Spleen (tissue), 11 donors: Measurements from ENCODE around the gene TMEM45A. TPM values are rescaled to one million over a fixed set of nuclear protein-coding genes. Genes with fewer than 3 reads are reported as not detected.

Experiments
- DNase-seq: peaks from one replicate; pipeline ENCODE4 v3.0.0-alpha.2; 2020
- H3K27ac ChIP-seq, 8 donors: fragments of 200-600 bp; sonication (generic) in 7 of 8; 1 replicate in 4 of 8; 2 replicates in 4 of 8; pipeline versions ENCODE4 v1.5.0 to v1.8.0; 2016 to 2021; ENCODE audit warnings: inconsistent platforms in 4 of 8, mild to moderate bottlenecking in 4 of 8, moderate library complexity in 1 of 8
- H3K27me3 ChIP-seq, 7 donors: fragments of 200-600 bp; sonication (generic) in 6 of 7; replicated peaks in 1 of 7; 1 replicate in 4 of 7; 2 replicates in 3 of 7; pipeline versions ENCODE4 v1.5.0 to v1.8.0; 2016 to 2021; ENCODE audit warnings: inconsistent platforms in 3 of 7, mild to moderate bottlenecking in 1 of 7
- H3K36me3 ChIP-seq, 6 donors: fragments of 200-600 bp; sonication (generic) in 5 of 6; 1 replicate in 4 of 6; 2 replicates in 2 of 6; pipeline versions ENCODE4 v1.5.0 to v1.8.0; 2016 to 2021; ENCODE audit warnings: inconsistent platforms in 2 of 6
- H3K4me1 ChIP-seq, 6 donors: fragments of 200-600 bp; sonication (generic) in 5 of 6; 1 replicate in 3 of 6; 2 replicates in 3 of 6; pipeline versions ENCODE4 v1.5.0 to v1.8.0; 2016 to 2021; ENCODE audit warnings: inconsistent platforms in 3 of 6
- H3K4me3 ChIP-seq, 8 donors: fragments of 200-600 bp; sonication (generic) in 7 of 8; 1 replicate in 4 of 8; 2 replicates in 4 of 8; pipeline versions ENCODE4 v1.5.0 to v1.8.0; 2016 to 2021; ENCODE audit warnings: inconsistent platforms in 4 of 8, mild to moderate bottlenecking in 4 of 8, moderate library complexity in 2 of 8
- H3K9me3 ChIP-seq, 8 donors: fragments of 200-600 bp; sonication (generic) in 7 of 8; 1 replicate in 4 of 8; 2 replicates in 4 of 8; pipeline versions ENCODE4 v1.5.0 to v1.8.0; 2016 to 2021; ENCODE audit warnings: inconsistent platforms in 4 of 8
- CTCF ChIP-seq, 11 experiments: fragments of 200-600 bp in 7 of 11; fragments of 450-650 bp in 4 of 11; sonication (generic) in 4 of 11; IDR thresholded peaks in 8 of 11; conservative IDR thresholded peaks in 3 of 11; 1 replicate in 7 of 11; 2 replicates in 4 of 11; pipeline versions ENCODE4 v1.4.0 to v1.8.0; 2016 to 2021; ENCODE audit warnings: antibody characterized with exemption in 11 of 11, inconsistent platforms in 4 of 11, mild to moderate bottlenecking in 1 of 11
- POLR2A ChIP-seq, 3 donors: fragments of 450-650 bp; IDR thresholded peaks; one replicate each; pipeline ENCODE4 v1.5.1; 2017; ENCODE audit warnings: antibody characterized with exemption in 3 of 3, mild to moderate bottlenecking in 1 of 3
- POLR2AphosphoS5 ChIP-seq, 3 donors: sonication (generic); formaldehyde crosslinking; IDR thresholded peaks; one replicate each; pipeline ENCODE4 v1.5.1; 2017; ENCODE audit warnings: antibody characterized with exemption in 3 of 3
- WGBS, 5 donors: extraction: QIAGEN DNeasy Blood & Tissue Kit in 3 of 5; methylation state at CpG; one replicate each; pipeline versions ENCODE4 v1.1.5 to v1.1.7; 2013 to 2018; 5-methylcytosine and 5-hydroxymethylcytosine counted together
- intact Hi-C: fragments of 100-400 bp; cut with DNase I; formaldehyde crosslinking; loops from one replicate; pipeline ENCODE4 v1.15.0; 2023; ENCODE audit warnings: low total_unique reads
- polyA plus RNA-seq, 3 donors: library from polyadenylated mRNA; stranded (reverse); fragments of 200-250 nt; gene quantifications; one replicate each; pipeline ENCODE4 v1.2.1, GENCODE V29; 2013
- total RNA-seq, 7 donors: library from RNA; depleted of rRNA in 3 of 7; stranded (reverse); fragments of >200 nt in 3 of 7; fragmentation: NEBNext Ultra II Directional in 4 of 7; extraction: Animal tissue kit (Norgen Biotek cat#: 25700) in 4 of 7; gene quantifications; one replicate each; pipeline versions ENCODE4 v1.1.0 to v1.2.1, GENCODE V29; 2016 to 2021
- donor health status: healthy with polysubstance abuse.
- donor health status: DM: no; HTN: no; CAD: no; lungs with moderate emphysema.
- donor health status: DM: no; HTN: no; CAD: no.
- donor health status: Bipolar disorder and iron deficiency.
- donor health status: healthy.
- donor health status: DM: no; HTN: no; CAD: no.
- donor health status: DM: yes; HTN: yes; CAD: no.

The TMEM45A gene
- total and polyA plus RNA-seq, 10 donors, result 1.2 to 13.4 (median 5.5) TPM

- Histone ChIP-seq H3K9me3 (no peaks in the 10 kb centered on the region), H3K27me3 (peaks cover 0 to 7% (median 0%) of the 10 kb centered on the region in 7 donors), H3K4me3 (no peak within 1 kb of the TSS), H3K27ac (no peak within 1 kb of the TSS), H3K4me1 (no peaks in the 10 kb centered on the region), H3K36me3 (no peaks in the 10 kb centered on the region)
- no peak for DNase-seq
- intact Hi-C loops, result no loop called here
- WGBS, 5 donors, result 18 to 41% (median 27%) methylated on average over 2 of the region's 2 CpGs
- TF ChIP-seq CTCF (IDR thresholded peaks at IDR 0.05 in 8 of 11, conservative IDR thresholded peaks at IDR 0.05 in 3 of 11), result no peak
- TF ChIP-seq POLR2A (IDR thresholded peaks at IDR 0.05), result no peak
- no peak for TF ChIP-seq POLR2AphosphoS5 (IDR thresholded peaks at IDR 0.05)
Measured at GRCh38 chr3:100609305-100609704, 116.9 kb downstream of the TMEM45A start, which contains the start of gene ADGRG7. TSS of gene ADGRG7 (plus strand) at chr3:100609601. CDS start at chr3:100609857, 256 bp downstream.

GRCh38 chr3:100609963-100610362 lies 117.5 kb downstream of the TMEM45A start:
- Histone ChIP-seq H3K4me1 (no peaks in the 10 kb centered on the region), H3K27me3 (peaks cover 0 to 7% (median 0%) of the 10 kb centered on the region in 7 donors), H3K4me3 (no peak overlapping the region), H3K9me3 (no peaks in the 10 kb centered on the region), H3K36me3 (no peaks in the 10 kb centered on the region), H3K27ac (no peak overlapping the region)
- 73 to 90% (median 84%) methylated on average over 2 of the region's 2 CpGs for WGBS, 5 donors
- TF ChIP-seq POLR2AphosphoS5 (IDR thresholded peaks at IDR 0.05) (no peak), CTCF (IDR thresholded peaks at IDR 0.05 in 8 of 11, conservative IDR thresholded peaks at IDR 0.05 in 3 of 11) (no peak), POLR2A (IDR thresholded peaks at IDR 0.05) (no peak)
- intact Hi-C loops, result no loop called here
- no peak for DNase-seq

GRCh38 chr3:100611221-100611620 lies 118.8 kb downstream of the TMEM45A start:
- Histone ChIP-seq H3K9me3 (no peaks in the 10 kb centered on the region), H3K27me3 (peaks cover 0 to 7% (median 0%) of the 10 kb centered on the region in 7 donors), H3K4me3 (no peak overlapping the region), H3K36me3 (no peaks in the 10 kb centered on the region), H3K4me1 (no peaks in the 10 kb centered on the region), H3K27ac (no peak overlapping the region)
- TF ChIP-seq POLR2AphosphoS5 (IDR thresholded peaks at IDR 0.05) (no peak), CTCF (IDR thresholded peaks at IDR 0.05 in 8 of 11, conservative IDR thresholded peaks at IDR 0.05 in 3 of 11) (no peak), POLR2A (IDR thresholded peaks at IDR 0.05) (no peak)
- DNase-seq, result no peak
- intact Hi-C loops, result no loop called here
- 58 to 78% (median 67%) methylated on average over 3 of the region's 3 CpGs for WGBS, 5 donors

GRCh38 chr3:100613721-100614390 lies 121.4 kb downstream of the TMEM45A start:
- TF ChIP-seq POLR2A (IDR thresholded peaks at IDR 0.05), result no peak
- TF ChIP-seq POLR2AphosphoS5 (IDR thresholded peaks at IDR 0.05), result no peak
- no peak for TF ChIP-seq CTCF (IDR thresholded peaks at IDR 0.05 in 8 of 11, conservative IDR thresholded peaks at IDR 0.05 in 3 of 11)
- Histone ChIP-seq H3K4me3 (no peak overlapping the region), H3K27me3 (peaks cover 0 to 7% (median 0%) of the 10 kb centered on the region in 7 donors), H3K4me1 (no peaks in the 10 kb centered on the region), H3K27ac (no peak overlapping the region), H3K36me3 (no peaks in the 10 kb centered on the region), H3K9me3 (no peaks in the 10 kb centered on the region)
- no peak for DNase-seq
- intact Hi-C loops, result no loop called here
- 75 to 85% (median 81%) methylated on average over 4 of the region's 4 CpGs for WGBS, 5 donors
